Testis (tissue), 3 donors: ENCODE data around the gene CAPN12. TPM values are rescaled to one million over a fixed set of nuclear protein-coding genes. Genes with fewer than 3 reads are reported as not detected.
A peak's percentile ranks its signal among the peaks of the same experiment; 100 is the strongest.

Source experiments
- DNase-seq: peaks from one replicate; pipeline ENCODE4 v3.0.0-alpha.2; 2019
- H3K27ac ChIP-seq, 2 donors: fragments of 200-600 bp; sonication (generic); one replicate each; pipeline ENCODE4 v1.5.1; 2019
- H3K27me3 ChIP-seq: fragments of 200-600 bp; sonication (generic); one replicate; pipeline ENCODE4 v1.5.1; 2019
- H3K36me3 ChIP-seq: fragments of 200-600 bp; sonication (generic); one replicate; pipeline ENCODE4 v1.5.1; 2017; ENCODE audit warnings: low read depth; ENCODE audit errors: missing control alignments
- H3K4me1 ChIP-seq: fragments of 200-600 bp; sonication (generic); one replicate; pipeline ENCODE4 v1.5.1; 2019
- H3K4me3 ChIP-seq, 2 donors: fragments of 200-600 bp; sonication (generic); one replicate each; pipeline ENCODE4 v1.5.1; 2017 to 2019
- H3K9me3 ChIP-seq: fragments of 200-600 bp; sonication (generic); one replicate; pipeline ENCODE4 v1.5.1; 2017
- CTCF ChIP-seq, 3 experiments: fragments of 450-650 bp in 2 of 3; fragments of 200-600 bp in 1 of 3; sonication (generic) in 1 of 3; IDR thresholded peaks; one replicate each; pipeline ENCODE4 v1.5.1; 2016 to 2019; ENCODE audit warnings: antibody characterized with exemption in 3 of 3, mild to moderate bottlenecking in 2 of 3, moderate library complexity in 1 of 3
- POLR2A ChIP-seq: fragments of 450-650 bp; IDR thresholded peaks from one replicate; pipeline ENCODE4 v1.6.1; 2017; ENCODE audit warnings: antibody characterized with exemption, mild to moderate bottlenecking, moderate library complexity
- WGBS, 2 donors: methylation state at CpG; one replicate each; pipeline ENCODE4 v1.1.5; 2018; 5-methylcytosine and 5-hydroxymethylcytosine counted together
- intact Hi-C: fragments of 100-400 bp; cut with DNase I; formaldehyde crosslinking; loops from one replicate; pipeline ENCODE4 v1.15.1; 2023; ENCODE audit warnings: low total_unique reads
- polyA plus RNA-seq: library from polyadenylated mRNA; stranded (reverse); fragments of 350-450 nt; fragmentation: Illumina TruSeq; extraction: RNeasy Lipid Tissue Mini Kit (QIAGEN cat#74804); gene quantifications from one replicate; pipeline ENCODE4 v1.2.3, GENCODE V29; 2014; ENCODE audit warnings: low read depth, low replicate concordance; ENCODE audit not compliant: insufficient read depth
- total RNA-seq, 2 donors: library from RNA; depleted of rRNA; stranded (reverse); fragments of >200 nt; gene quantifications; one replicate each; pipeline ENCODE4 v1.2.3, GENCODE V29; 2016

Gene CAPN12
- total and polyA plus RNA-seq, 3 donors from 2014 or later: 3.6 to 5.5 (median 4.6) TPM

GRCh38 chr19:38691938-38692457 is 52.3 kb downstream of the CAPN12 start:
- Histone ChIP-seq H3K27ac (no peak overlapping the region), H3K4me1 (peaks cover 11% of the 10 kb centered on the region), H3K27me3 (no peaks in the 10 kb centered on the region), H3K4me3 (no peak overlapping the region), H3K9me3 (no peaks in the 10 kb centered on the region), H3K36me3 (no peaks in the 10 kb centered on the region)
- TF ChIP-seq POLR2A (no peak), CTCF (IDR thresholded peaks at IDR 0.05) (no peak)
- DNase-seq: no peak
- intact Hi-C loops: no loop called here
- WGBS, 2 donors: 78 to 90% methylated on average over 15 of the region's 15 CpGs

- no peak for DNase-seq
- no peak overlapping the region for H3K27ac ChIP-seq
- no peaks in the 10 kb centered on the region for H3K36me3 ChIP-seq
- no peak for TF ChIP-seq POLR2A
- no peak for TF ChIP-seq CTCF (IDR thresholded peaks at IDR 0.05)
- H3K9me3 ChIP-seq: no peaks in the 10 kb centered on the region
- intact Hi-C loops: no loop called here
- 87 to 90% methylated on average over 7 of the region's 7 CpGs for WGBS, 2 donors
- no peak overlapping the region for H3K4me3 ChIP-seq
- H3K4me1 ChIP-seq: peaks cover 18% of the 10 kb centered on the region
- H3K27me3 ChIP-seq: no peaks in the 10 kb centered on the region
Observed at GRCh38 chr19:38690832-38691231, 53.4 kb downstream of the CAPN12 start.

- H3K27ac ChIP-seq: no peak overlapping the region
- peaks cover 19% of the 10 kb centered on the region for H3K4me1 ChIP-seq
- no peak for DNase-seq
Observed at GRCh38 chr19:38690146-38690545, 54.1 kb downstream of the CAPN12 start.

GRCh38 chr19:38687837-38688378 is 56.4 kb downstream of the CAPN12 start:
- TF ChIP-seq CTCF (IDR thresholded peaks at IDR 0.05): no peak
- TF ChIP-seq POLR2A: no peak
- no peaks in the 10 kb centered on the region for H3K36me3 ChIP-seq
- no peaks in the 10 kb centered on the region for H3K9me3 ChIP-seq
- no peaks in the 10 kb centered on the region for H3K27me3 ChIP-seq
- H3K4me1 ChIP-seq: peaks cover 34% of the 10 kb centered on the region
- whole genome bisulfite sequencing, 2 donors: 88% methylated on average over 7 of the region's 7 CpGs
- H3K4me3 ChIP-seq: no peak overlapping the region
- no peak overlapping the region for H3K27ac ChIP-seq
- intact Hi-C loops: no loop called here
- no peak for DNase-seq

More at GRCh38 chr19:38690146-38690545, 54.1 kb downstream of the CAPN12 start:
- H3K4me3 ChIP-seq: no peak overlapping the region
- no peaks in the 10 kb centered on the region for H3K36me3 ChIP-seq
- no peaks in the 10 kb centered on the region for H3K9me3 ChIP-seq
- 94 to 95% methylated on average over 14 of the region's 14 CpGs for WGBS, 2 donors
- no peaks in the 10 kb centered on the region for H3K27me3 ChIP-seq
- intact Hi-C loops: no loop called here
- no peak for TF ChIP-seq POLR2A
- TF ChIP-seq CTCF (IDR thresholded peaks at IDR 0.05): no peak

- intact Hi-C loops: no loop called here
- 89 to 93% methylated on average over 5 of the region's 5 CpGs for WGBS, 2 donors
- TF ChIP-seq CTCF (IDR thresholded peaks at IDR 0.05): no peak
- no peak for TF ChIP-seq POLR2A
Observed at GRCh38 chr19:38686530-38686888, 57.8 kb downstream of the CAPN12 start.

More at GRCh38 chr19:38686530-38686888, 57.8 kb downstream of the CAPN12 start:
- Histone ChIP-seq H3K4me3 (no peak overlapping the region), H3K4me1 (peaks cover 34% of the 10 kb centered on the region), H3K9me3 (no peaks in the 10 kb centered on the region), H3K27me3 (no peaks in the 10 kb centered on the region), H3K36me3 (no peaks in the 10 kb centered on the region), H3K27ac (peak overlapping the region; percentile 50 to 58)
- DNase-seq: no peak
